SIG-M5 treated with dmso at 0.1 percent for 504 hours (cell line): ENCODE measurements around the gene OPCML.

Experiments used
- DNase-seq: peaks from one replicate; lab custom pipeline; 2025; ENCODE audit not compliant: unreplicated experiment; lab: John Stamatoyannopoulos, UW

Gene OPCML

GRCh38 chr11:132539590-132540368, 992.5 kb downstream of the OPCML start:
- no peak for DNase-seq

- DNase-seq, result no peak
Measured at GRCh38 chr11:132538642-132539041, 993.7 kb downstream of the OPCML start.

- no peak for DNase-seq
Measured at GRCh38 chr11:132535830-132536229, 996.5 kb downstream of the OPCML start.

GRCh38 chr11:132531921-132532320, 1000.4 kb downstream of the OPCML start:
- no peak for DNase-seq

GRCh38 chr11:132528181-132528580, 1004.1 kb downstream of the OPCML start:
- no peak for DNase-seq

- no peak for DNase-seq
Measured at GRCh38 chr11:132523929-132524328, 1008.4 kb downstream of the OPCML start.

- no peak for DNase-seq
Measured at GRCh38 chr11:132520199-132520598, 1012.1 kb downstream of the OPCML start.

GRCh38 chr11:132519241-132519815, 1013.0 kb downstream of the OPCML start:
- no peak for DNase-seq

- DNase-seq, result no peak
Measured at GRCh38 chr11:132504501-132505041, 1027.7 kb downstream of the OPCML start.

GRCh38 chr11:132501356-132501755, 1030.9 kb downstream of the OPCML start:
- DNase-seq, result no peak

GRCh38 chr11:132499661-132500060, 1032.6 kb downstream of the OPCML start:
- DNase-seq, result no peak

- DNase-seq, result no peak
Measured at GRCh38 chr11:132496341-132496740, 1036.0 kb downstream of the OPCML start.

GRCh38 chr11:132493801-132494200, 1038.5 kb downstream of the OPCML start:
- DNase-seq, result no peak

- no peak for DNase-seq
Measured at GRCh38 chr11:132490978-132491377, 1041.3 kb downstream of the OPCML start.

- no peak for DNase-seq
Measured at GRCh38 chr11:132486060-132486459, 1046.2 kb downstream of the OPCML start.

GRCh38 chr11:132475026-132475425, 1057.3 kb downstream of the OPCML start:
- DNase-seq, result no peak

- DNase-seq, result no peak
Measured at GRCh38 chr11:132472411-132473172, 1059.7 kb downstream of the OPCML start.

- DNase-seq, result no peak
Measured at GRCh38 chr11:132471466-132471865, 1060.8 kb downstream of the OPCML start.

GRCh38 chr11:132466983-132467382, 1065.3 kb downstream of the OPCML start:
- DNase-seq, result no peak

GRCh38 chr11:132464939-132465338, 1067.4 kb downstream of the OPCML start:
- DNase-seq, result no peak

- DNase-seq, result no peak
Measured at GRCh38 chr11:132464003-132464342, 1068.3 kb downstream of the OPCML start.
